ENCODE results near the gene ABHD5. TPM values are rescaled to one million over a fixed set of nuclear protein-coding genes. Genes with fewer than 3 reads are reported as not detected.

ABHD5 gene
- total RNA-seq: 41.5 TPM
- long read RNA-seq, full-length matches to known transcripts: 37 of 43 reads
- long read RNA-seq, partial matches to known transcripts: 1 of 43 reads
- long read RNA-seq, other reads (novel, unspliced or antisense): 5 of 43 reads

DNA sequence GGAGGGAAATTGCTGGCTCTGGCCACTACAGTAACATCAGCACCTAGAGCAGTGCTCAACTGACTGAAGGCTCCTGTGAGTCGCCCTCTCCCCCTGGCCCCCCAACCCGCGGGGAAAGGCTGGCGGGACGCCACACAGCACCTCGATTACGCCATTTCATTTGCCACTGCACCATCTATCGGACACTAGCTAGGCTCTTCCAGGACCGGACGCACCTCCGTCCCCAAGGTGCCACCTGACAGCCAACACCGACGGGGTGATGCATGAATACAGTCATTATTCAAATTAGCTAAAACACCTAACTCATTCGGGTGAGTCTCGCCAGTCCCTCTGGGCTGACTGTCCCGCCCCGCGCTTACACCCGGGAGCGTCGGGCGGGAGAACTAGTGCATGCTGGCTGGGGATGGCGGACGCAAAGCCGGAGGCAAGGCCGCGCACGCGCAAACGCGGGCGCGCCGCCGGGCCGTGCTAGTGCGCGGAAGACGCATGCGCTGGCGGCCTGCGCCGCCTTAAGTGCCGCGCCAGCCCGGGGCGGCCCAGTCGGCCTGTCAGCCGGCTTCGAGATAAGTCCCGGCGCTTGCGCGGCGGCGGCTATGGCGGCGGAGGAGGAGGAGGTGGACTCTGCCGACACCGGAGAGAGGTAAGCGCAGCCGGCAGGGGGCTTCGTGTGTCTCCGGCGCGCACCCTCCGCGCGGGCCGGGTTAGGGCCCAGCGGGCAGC is at the start of gene ABHD5:
Gene ABHD5 (plus strand): TSS at position 539 of the 720 bp plus-strand sequence. CDS start 55 bp downstream, at position 594.
- Histone ChIP-seq H3K36me3 (no peaks in the 10 kb centered on the region), H3K9me3 (no peaks in the 10 kb centered on the region), H3K4me1 (peaks cover 31% of the 10 kb centered on the region), H3K27ac (peak within 1 kb of the TSS; percentile 96), H3K27me3 (no peaks in the 10 kb centered on the region), H3K4me3 (peak within 1 kb of the TSS; percentile 83)
- peak; percentile 95 for DNase-seq
- intact Hi-C loops (cut with DNase I): no loop called here
- ATAC-seq: peak; percentile 93
- TF ChIP-seq, protein P1, sequence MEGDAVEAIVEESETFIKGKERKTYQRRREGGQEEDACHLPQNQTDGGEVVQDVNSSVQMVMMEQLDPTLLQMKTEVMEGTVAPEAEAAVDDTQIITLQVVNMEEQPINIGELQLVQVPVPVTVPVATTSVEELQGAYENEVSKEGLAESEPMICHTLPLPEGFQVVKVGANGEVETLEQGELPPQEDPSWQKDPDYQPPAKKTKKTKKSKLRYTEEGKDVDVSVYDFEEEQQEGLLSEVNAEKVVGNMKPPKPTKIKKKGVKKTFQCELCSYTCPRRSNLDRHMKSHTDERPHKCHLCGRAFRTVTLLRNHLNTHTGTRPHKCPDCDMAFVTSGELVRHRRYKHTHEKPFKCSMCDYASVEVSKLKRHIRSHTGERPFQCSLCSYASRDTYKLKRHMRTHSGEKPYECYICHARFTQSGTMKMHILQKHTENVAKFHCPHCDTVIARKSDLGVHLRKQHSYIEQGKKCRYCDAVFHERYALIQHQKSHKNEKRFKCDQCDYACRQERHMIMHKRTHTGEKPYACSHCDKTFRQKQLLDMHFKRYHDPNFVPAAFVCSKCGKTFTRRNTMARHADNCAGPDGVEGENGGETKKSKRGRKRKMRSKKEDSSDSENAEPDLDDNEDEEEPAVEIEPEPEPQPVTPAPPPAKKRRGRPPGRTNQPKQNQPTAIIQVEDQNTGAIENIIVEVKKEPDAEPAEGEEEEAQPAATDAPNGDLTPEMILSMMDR (IDR thresholded peaks at IDR 0.05): peak; percentile 4

DNA sequence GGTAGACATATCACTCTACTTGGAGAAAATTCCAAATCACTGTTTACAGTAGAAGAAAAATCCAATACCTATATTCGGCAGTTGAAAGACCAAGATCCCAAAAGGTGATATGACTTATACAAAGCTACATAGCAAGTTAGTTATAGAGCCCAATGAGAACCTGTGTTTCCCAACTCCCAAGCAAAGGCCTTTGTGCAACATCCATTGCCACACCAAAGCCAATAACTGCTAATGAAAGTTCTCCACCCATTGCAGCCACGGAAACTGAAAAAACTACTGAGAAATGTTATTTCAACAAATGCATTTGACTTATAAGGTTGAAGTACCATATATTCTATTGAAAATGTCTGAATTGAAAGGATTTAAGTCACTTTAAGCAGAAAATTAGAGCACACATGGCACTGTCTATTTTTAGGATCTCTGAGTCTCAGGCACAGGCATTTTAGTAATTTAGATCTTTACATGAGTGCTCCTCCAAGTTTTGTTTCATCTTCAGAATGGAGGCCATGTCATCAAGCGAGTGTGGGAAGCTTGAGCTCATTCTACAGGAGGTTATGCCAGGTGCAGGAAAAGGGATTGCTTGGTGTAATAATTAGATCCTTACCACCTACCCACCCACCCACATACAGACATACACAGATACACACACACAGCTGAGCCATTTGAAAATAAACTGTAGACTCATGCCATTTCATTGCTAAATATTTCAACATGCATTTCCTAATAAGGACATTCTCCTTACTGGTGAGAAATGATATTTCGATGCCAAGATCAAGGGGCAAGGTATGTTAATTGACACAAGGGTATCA is 49.2 kb upstream of the ABHD5 start:
- H3K4me1 ChIP-seq: peaks cover 6% of the 10 kb centered on the region
- no peak overlapping the region for H3K27ac ChIP-seq
- ATAC-seq: no peak
- TF ChIP-seq, protein P1 (IDR thresholded peaks at IDR 0.05): no peak
- DNase-seq: no peak
- intact Hi-C loops (cut with DNase I): no loop called here
- no peaks in the 10 kb centered on the region for H3K27me3 ChIP-seq
- H3K36me3 ChIP-seq: no peaks in the 10 kb centered on the region
- H3K9me3 ChIP-seq: no peaks in the 10 kb centered on the region
- H3K4me3 ChIP-seq: no peak overlapping the region

DNA sequence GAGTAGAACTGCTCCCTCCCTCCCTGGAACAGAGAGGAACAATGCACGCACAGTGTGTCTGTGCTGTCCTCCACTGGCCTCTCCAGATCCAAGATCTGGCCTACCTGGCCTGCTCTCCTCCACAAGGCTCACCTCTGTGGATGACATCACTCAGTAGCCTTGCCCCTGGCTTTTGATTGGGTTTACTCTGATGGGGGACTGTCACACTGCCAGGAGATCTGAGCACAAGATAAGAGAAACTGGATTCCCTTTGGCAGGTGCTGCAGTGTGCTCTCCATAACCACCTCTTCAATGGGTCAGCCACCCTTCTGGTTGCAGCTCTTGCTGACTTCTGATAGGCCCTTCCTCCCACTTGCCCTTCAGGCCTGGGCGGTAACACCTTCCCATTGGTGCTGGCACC is 46.3 kb upstream of the ABHD5 start:
- intact Hi-C loops (cut with DNase I): no loop called here
- peaks cover 6% of the 10 kb centered on the region for H3K4me1 ChIP-seq
- H3K27ac ChIP-seq: no peak overlapping the region
- peak; percentile 13 for ATAC-seq
- no peaks in the 10 kb centered on the region for H3K9me3 ChIP-seq
- no peak overlapping the region for H3K4me3 ChIP-seq
- H3K27me3 ChIP-seq: no peaks in the 10 kb centered on the region
- no peak for DNase-seq
- TF ChIP-seq, protein P1 (IDR thresholded peaks at IDR 0.05): no peak
- no peaks in the 10 kb centered on the region for H3K36me3 ChIP-seq

DNA sequence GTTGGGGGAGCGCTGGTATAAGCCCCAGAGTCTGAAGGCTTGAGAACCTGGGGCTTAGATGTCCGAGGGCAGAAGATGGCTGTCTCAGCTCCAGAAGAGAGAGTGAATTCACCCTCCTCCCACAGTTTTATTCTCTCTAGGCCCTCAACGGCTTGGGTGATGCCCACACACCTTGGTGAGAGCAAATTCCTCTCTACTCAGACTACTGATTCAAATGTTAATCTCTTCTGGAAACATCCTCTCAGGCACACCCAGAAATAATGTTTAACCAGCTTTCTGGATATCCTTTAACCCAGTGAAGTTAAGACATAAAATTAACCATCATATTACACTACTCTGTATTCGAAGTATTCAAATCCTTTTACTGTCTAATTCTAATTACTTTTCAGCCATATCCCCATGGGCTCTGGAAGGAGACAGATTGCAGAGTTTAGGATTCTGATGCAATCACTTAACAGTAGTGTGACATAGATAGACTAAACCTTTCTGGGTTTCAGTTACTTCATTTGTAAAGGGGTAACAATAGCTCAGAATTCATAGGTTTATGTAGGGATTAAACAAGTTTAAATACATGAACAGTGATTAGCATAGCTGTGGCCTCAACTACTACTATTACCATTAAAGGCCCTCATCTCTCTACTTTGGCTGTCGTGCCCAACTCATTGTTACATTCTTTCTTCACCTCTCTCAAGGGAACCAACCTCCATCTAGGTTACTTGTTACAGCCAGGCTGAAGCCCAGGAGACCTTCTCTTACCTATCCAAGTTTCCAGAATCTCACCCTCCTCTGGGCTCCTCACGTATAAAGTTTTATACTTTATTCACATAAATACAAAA is 43.2 kb upstream of the ABHD5 start:
- no peak for ATAC-seq
- TF ChIP-seq, protein P1 (IDR thresholded peaks at IDR 0.05): no peak
- Histone ChIP-seq H3K9me3 (no peaks in the 10 kb centered on the region), H3K27ac (no peak overlapping the region), H3K4me1 (no peaks in the 10 kb centered on the region), H3K27me3 (no peaks in the 10 kb centered on the region), H3K36me3 (no peaks in the 10 kb centered on the region), H3K4me3 (no peak overlapping the region)
- intact Hi-C loops (cut with DNase I): no loop called here
- DNase-seq: no peak

DNA sequence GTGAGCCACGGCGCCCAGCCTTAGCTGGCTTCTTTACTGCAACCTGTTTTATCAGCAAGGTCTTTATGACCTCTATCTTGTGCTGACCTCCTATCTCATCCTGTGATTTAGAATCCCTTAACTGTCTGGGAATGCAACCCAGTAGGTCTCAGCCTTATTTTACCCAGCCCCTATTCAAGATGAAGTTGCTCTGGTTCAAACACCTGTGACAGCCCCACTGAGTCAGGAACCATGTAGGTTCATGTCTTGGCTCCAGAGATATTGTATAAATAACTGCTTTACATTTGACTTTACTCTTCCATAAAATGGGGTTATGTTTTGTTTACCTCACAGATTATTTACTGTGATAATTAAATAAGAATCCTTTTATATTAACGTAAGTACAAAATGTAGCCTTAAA is 41.8 kb upstream of the ABHD5 start:
- H3K4me1 ChIP-seq: no peaks in the 10 kb centered on the region
- TF ChIP-seq, protein P1 (IDR thresholded peaks at IDR 0.05): no peak
- no peaks in the 10 kb centered on the region for H3K27me3 ChIP-seq
- H3K9me3 ChIP-seq: no peaks in the 10 kb centered on the region
- intact Hi-C loops (cut with DNase I): no loop called here
- H3K36me3 ChIP-seq: no peaks in the 10 kb centered on the region
- ATAC-seq: no peak
- no peak overlapping the region for H3K4me3 ChIP-seq
- no peak for DNase-seq
- no peak overlapping the region for H3K27ac ChIP-seq

Data from upper lobe of right lung (tissue), 1 donor.